Effector memory CD8-positive, alpha-beta T cell (primary cell): ENCODE data around the gene GYS2.

ENCODE experiments used
- ATAC-seq: fragments of 150-1000 bp; cut with Tn5 transposase; replicated peaks from 2 replicates; pipeline ENCODE4 v1.10.0; 2021; ENCODE audit warnings: mild to moderate bottlenecking, moderate library complexity
- DNase-seq, 3 experiments: peaks; one replicate each; pipeline ENCODE4 v3.0.0; 2021
- H3K27ac Mint-ChIP-seq, 2 donors: one replicate each; pipeline ENCODE4 v1.8.0; 2022; ENCODE audit warnings: mild to moderate bottlenecking in 2 of 2, mixed read lengths in 2 of 2, moderate library complexity in 2 of 2
- H3K27me3 Mint-ChIP-seq, 2 donors: one replicate each; pipeline ENCODE4 v1.8.0; 2022; ENCODE audit warnings: mixed read lengths in 2 of 2
- H3K36me3 Mint-ChIP-seq: one replicate; pipeline ENCODE4 v1.8.0; 2022; ENCODE audit warnings: mild to moderate bottlenecking, moderate library complexity, mixed read lengths; ENCODE audit not compliant: insufficient read depth
- H3K4me1 Mint-ChIP-seq, 2 donors: one replicate each; pipeline ENCODE4 v1.8.0; 2022; ENCODE audit warnings: low read depth in 2 of 2, mixed read lengths in 2 of 2
- H3K4me3 Mint-ChIP-seq, 2 donors: one replicate each; pipeline ENCODE4 v1.8.0; 2022; ENCODE audit warnings: mild to moderate bottlenecking in 2 of 2, mixed read lengths in 2 of 2, moderate library complexity in 2 of 2
- H3K9me3 Mint-ChIP-seq, 2 donors: one replicate each; pipeline ENCODE4 v1.8.0; 2022; ENCODE audit warnings: mixed read lengths in 2 of 2

GYS2 gene

GRCh38 chr12:21559855-21560569 is 44.6 kb downstream of the GYS2 start:
- H3K4me3 Mint-ChIP-seq = no peak overlapping the region
- DNase-seq = no peak
- H3K9me3 Mint-ChIP-seq = no peaks in the 10 kb centered on the region
- no peaks in the 10 kb centered on the region for H3K4me1 Mint-ChIP-seq
- H3K27ac Mint-ChIP-seq = no peak overlapping the region
- H3K27me3 Mint-ChIP-seq = no peaks in the 10 kb centered on the region
- H3K36me3 Mint-ChIP-seq = no peaks in the 10 kb centered on the region
- no peak for ATAC-seq

- Mint-ChIP-seq H3K4me3 (no peak overlapping the region), H3K27ac (no peak overlapping the region), H3K9me3 (no peaks in the 10 kb centered on the region), H3K27me3 (no peaks in the 10 kb centered on the region), H3K4me1 (no peaks in the 10 kb centered on the region), H3K36me3 (no peaks in the 10 kb centered on the region)
- DNase-seq (no peak), ATAC-seq (no peak)
Measured at GRCh38 chr12:21558100-21558679, 46.5 kb downstream of the GYS2 start.

- DNase-seq (no peak), ATAC-seq (no peak)
- no peaks in the 10 kb centered on the region for H3K9me3 Mint-ChIP-seq
- no peaks in the 10 kb centered on the region for H3K4me1 Mint-ChIP-seq
- H3K27me3 Mint-ChIP-seq = peaks cover 0 to 7% of the 10 kb centered on the region in 2 donors
- no peak overlapping the region for H3K27ac Mint-ChIP-seq
- H3K36me3 Mint-ChIP-seq = no peaks in the 10 kb centered on the region
- H3K4me3 Mint-ChIP-seq = no peak overlapping the region
Measured at GRCh38 chr12:21553329-21553675, 51.3 kb downstream of the GYS2 start.

- Mint-ChIP-seq H3K9me3 (no peaks in the 10 kb centered on the region), H3K27ac (no peak overlapping the region), H3K36me3 (no peaks in the 10 kb centered on the region), H3K4me3 (no peak overlapping the region), H3K4me1 (no peaks in the 10 kb centered on the region), H3K27me3 (peaks cover 4 to 11% of the 10 kb centered on the region in 2 donors)
- ATAC-seq (no peak), DNase-seq (no peak)
Measured at GRCh38 chr12:21552635-21553328, 51.9 kb downstream of the GYS2 start.

GRCh38 chr12:21551841-21552465 is 52.7 kb downstream of the GYS2 start:
- Mint-ChIP-seq H3K9me3 (no peaks in the 10 kb centered on the region), H3K36me3 (no peaks in the 10 kb centered on the region), H3K27me3 (peaks cover 10 to 11% of the 10 kb centered on the region in 2 donors), H3K4me1 (no peaks in the 10 kb centered on the region), H3K27ac (no peak overlapping the region), H3K4me3 (no peak overlapping the region)
- no peak for ATAC-seq
- no peak for DNase-seq

GRCh38 chr12:21547437-21547836 is 57.2 kb downstream of the GYS2 start:
- no peak for DNase-seq
- Mint-ChIP-seq H3K36me3 (no peaks in the 10 kb centered on the region), H3K27me3 (peaks cover 32% of the 10 kb centered on the region in 2 donors), H3K27ac (no peak overlapping the region), H3K4me3 (no peak overlapping the region), H3K9me3 (no peaks in the 10 kb centered on the region), H3K4me1 (no peaks in the 10 kb centered on the region)
- no peak for ATAC-seq

- ATAC-seq (no peak), DNase-seq (no peak)
Measured at GRCh38 chr12:21546716-21547115, 57.9 kb downstream of the GYS2 start.

GRCh38 chr12:21545557-21545956 is 59.1 kb downstream of the GYS2 start:
- Mint-ChIP-seq H3K4me3 (no peak overlapping the region), H3K9me3 (no peaks in the 10 kb centered on the region), H3K4me1 (no peaks in the 10 kb centered on the region), H3K36me3 (no peaks in the 10 kb centered on the region), H3K27me3 (peaks cover 30 to 34% of the 10 kb centered on the region in 2 donors), H3K27ac (no peak overlapping the region)
- ATAC-seq = no peak
- DNase-seq = no peak

More at GRCh38 chr12:21546716-21547115, 57.9 kb downstream of the GYS2 start:
- peaks cover 32 to 34% of the 10 kb centered on the region in 2 donors for H3K27me3 Mint-ChIP-seq
- no peak overlapping the region for H3K4me3 Mint-ChIP-seq
- H3K4me1 Mint-ChIP-seq = no peaks in the 10 kb centered on the region
- H3K36me3 Mint-ChIP-seq = no peaks in the 10 kb centered on the region
- H3K9me3 Mint-ChIP-seq = no peaks in the 10 kb centered on the region
- H3K27ac Mint-ChIP-seq = no peak overlapping the region

GRCh38 chr12:21543151-21543550 is 61.5 kb downstream of the GYS2 start:
- H3K4me1 Mint-ChIP-seq = no peaks in the 10 kb centered on the region
- H3K4me3 Mint-ChIP-seq = no peak overlapping the region
- H3K27me3 Mint-ChIP-seq = peaks cover 24 to 33% of the 10 kb centered on the region in 2 donors
- H3K27ac Mint-ChIP-seq = no peak overlapping the region
- DNase-seq (no peak), ATAC-seq (no peak)
- H3K9me3 Mint-ChIP-seq = no peaks in the 10 kb centered on the region
- H3K36me3 Mint-ChIP-seq = no peaks in the 10 kb centered on the region

GRCh38 chr12:21542403-21542802 is 62.2 kb downstream of the GYS2 start:
- Mint-ChIP-seq H3K27ac (no peak overlapping the region), H3K4me1 (no peaks in the 10 kb centered on the region), H3K9me3 (no peaks in the 10 kb centered on the region), H3K4me3 (no peak overlapping the region), H3K27me3 (peaks cover 21 to 26% of the 10 kb centered on the region in 2 donors), H3K36me3 (no peaks in the 10 kb centered on the region)
- ATAC-seq = no peak
- no peak for DNase-seq

- H3K36me3 Mint-ChIP-seq = no peaks in the 10 kb centered on the region
- H3K27me3 Mint-ChIP-seq = peaks cover 21 to 24% of the 10 kb centered on the region in 2 donors
- no peaks in the 10 kb centered on the region for H3K9me3 Mint-ChIP-seq
- DNase-seq (no peak), ATAC-seq (no peak)
- no peaks in the 10 kb centered on the region for H3K4me1 Mint-ChIP-seq
- no peak overlapping the region for H3K4me3 Mint-ChIP-seq
- no peak overlapping the region for H3K27ac Mint-ChIP-seq
Measured at GRCh38 chr12:21541773-21542172, 62.9 kb downstream of the GYS2 start.

- Mint-ChIP-seq H3K27me3 (peaks cover 21 to 24% of the 10 kb centered on the region in 2 donors), H3K9me3 (no peaks in the 10 kb centered on the region), H3K4me3 (no peak overlapping the region), H3K36me3 (no peaks in the 10 kb centered on the region), H3K27ac (no peak overlapping the region), H3K4me1 (no peaks in the 10 kb centered on the region)
- ATAC-seq (no peak), DNase-seq (no peak)
Measured at GRCh38 chr12:21539797-21540196, 64.8 kb downstream of the GYS2 start.

GRCh38 chr12:21538061-21538653 is 66.5 kb downstream of the GYS2 start:
- H3K4me3 Mint-ChIP-seq = no peak overlapping the region
- no peaks in the 10 kb centered on the region for H3K9me3 Mint-ChIP-seq
- H3K27me3 Mint-ChIP-seq = peaks cover 6 to 14% of the 10 kb centered on the region in 2 donors
- no peak overlapping the region for H3K27ac Mint-ChIP-seq
- ATAC-seq = no peak
- no peaks in the 10 kb centered on the region for H3K4me1 Mint-ChIP-seq
- no peaks in the 10 kb centered on the region for H3K36me3 Mint-ChIP-seq
- no peak for DNase-seq
